CD4-positive, alpha-beta T cell treated with Interleukin-21 for 1 hour (primary cell): ENCODE results near the gene CCDC167.

ENCODE experiments used
- DNase-seq: peaks from one replicate; pipeline ENCODE4 v3.0.0-alpha.2; 2020

CCDC167 gene

GRCh38 chr6:37528541-37528940 lies 28.8 kb upstream of the CCDC167 start:
- no peak for DNase-seq

- no peak for DNase-seq
These were observed 26.0 kb upstream of the CCDC167 start for GRCh38 chr6:37525460-37526357.

GRCh38 chr6:37524970-37525318 lies 25.3 kb upstream of the CCDC167 start:
- no peak for DNase-seq

- DNase-seq = no peak
These were observed 24.6 kb upstream of the CCDC167 start for GRCh38 chr6:37524025-37524969.

GRCh38 chr6:37523412-37523811 lies 23.7 kb upstream of the CCDC167 start:
- no peak for DNase-seq

- no peak for DNase-seq
These were observed 23.1 kb upstream of the CCDC167 start for GRCh38 chr6:37522836-37523235.

- no peak for DNase-seq
These were observed 22.0 kb upstream of the CCDC167 start for GRCh38 chr6:37521674-37522073.

- no peak for DNase-seq
These were observed 21.2 kb upstream of the CCDC167 start for GRCh38 chr6:37520926-37521325.

- DNase-seq = no peak
These were observed 19.8 kb upstream of the CCDC167 start for GRCh38 chr6:37519461-37519860.

GRCh38 chr6:37518116-37518515 lies 18.4 kb upstream of the CCDC167 start:
- DNase-seq = no peak

- DNase-seq = peak; percentile 89
These were observed 17.7 kb upstream of the CCDC167 start for GRCh38 chr6:37517411-37517812.

GRCh38 chr6:37516920-37517405 lies 17.3 kb upstream of the CCDC167 start:
- no peak for DNase-seq

GRCh38 chr6:37516076-37516919 lies 16.6 kb upstream of the CCDC167 start:
- peak; percentile 95 for DNase-seq

GRCh38 chr6:37515712-37516075 lies 16.0 kb upstream of the CCDC167 start:
- DNase-seq = no peak

- no peak for DNase-seq
These were observed 15.1 kb upstream of the CCDC167 start for GRCh38 chr6:37514837-37515236.

- peak; percentile 46 for DNase-seq
These were observed 14.7 kb upstream of the CCDC167 start for GRCh38 chr6:37514321-37514771.

GRCh38 chr6:37513576-37513975 lies 13.9 kb upstream of the CCDC167 start:
- no peak for DNase-seq

GRCh38 chr6:37513155-37513554 lies 13.5 kb upstream of the CCDC167 start:
- no peak for DNase-seq

GRCh38 chr6:37512400-37513011 lies 12.8 kb upstream of the CCDC167 start:
- DNase-seq = no peak

GRCh38 chr6:37511910-37512399 lies 12.3 kb upstream of the CCDC167 start:
- DNase-seq = no peak

GRCh38 chr6:37511201-37511600 lies 11.5 kb upstream of the CCDC167 start:
- no peak for DNase-seq
